T-cell (primary cell): ENCODE results near the gene ZNF281. TPM values are rescaled to one million over a fixed set of nuclear protein-coding genes. Genes with fewer than 3 reads are reported as not detected.

Source experiments
- ATAC-seq, 4 experiments: fragments of 200-7000 bp in 3 of 4; fragments of 150-1000 bp in 1 of 4; cut with Tn5 transposase; replicated peaks in 1 of 4; 1 replicate in 3 of 4; 2 replicates in 1 of 4; pipeline ENCODE4 v1.10.0; 2021; ENCODE audit warnings: moderate library complexity in 3 of 4, mild to moderate bottlenecking in 2 of 4, moderate number of reproducible peaks in 1 of 4
- CTCF ChIA-PET, 2 donors: fragments of 300-600 bp; sonication (Branson Sonifier 250); formaldehyde crosslinking; loops; one replicate each; lab custom pipeline; 2022; ENCODE audit warnings: antibody characterized with exemption in 2 of 2; lab: Charles Lee
- POLR2A ChIA-PET, 2 donors: fragments of 300-600 bp; sonication (Branson Sonifier 250); formaldehyde crosslinking; loops; one replicate each; lab custom pipeline; 2022; ENCODE audit warnings: antibody characterized with exemption in 2 of 2; lab: Charles Lee
- DNase-seq, 35 experiments: peaks; one replicate each; pipeline versions ENCODE4 v3.0.0 to v3.0.0-alpha.2; 2013 to 2023
- H3K27ac ChIP-seq: one replicate; pipeline ENCODE4 v1.5.1; 2013; ENCODE audit warnings: low read length
- H3K27me3 ChIP-seq, 2 experiments: replicated peaks in 1 of 2; 1 replicate in 1 of 2; 2 replicates in 1 of 2; pipeline versions ENCODE4 v1.6.1 to v1.7.0; 2013; ENCODE audit warnings: low read length in 1 of 2, mixed read lengths in 1 of 2; ENCODE audit not compliant: control insufficient read depth in 2 of 2, insufficient read depth in 2 of 2; ENCODE audit errors: extremely low read depth in 1 of 2
- H3K36me3 ChIP-seq, 2 donors: 1 replicate in 1 of 2; 2 replicates in 1 of 2; pipeline versions ENCODE4 v1.6.1 to v1.7.0; 2013; ENCODE audit warnings: low read length in 1 of 2; ENCODE audit not compliant: control insufficient read depth in 2 of 2, insufficient read depth in 1 of 2; ENCODE audit errors: extremely low read depth in 1 of 2
- H3K4me1 ChIP-seq, 2 experiments: 1 replicate in 1 of 2; 2 replicates in 1 of 2; pipeline versions ENCODE4 v1.6.1 to v1.7.0; 2013; ENCODE audit warnings: low read length in 2 of 2, mixed read lengths in 1 of 2; ENCODE audit not compliant: insufficient read depth in 2 of 2, control insufficient read depth in 1 of 2; ENCODE audit errors: extremely low read depth in 1 of 2
- H3K4me3 ChIP-seq, 2 donors: 1 replicate in 1 of 2; 2 replicates in 1 of 2; pipeline versions ENCODE4 v1.5.1 to v1.7.0; 2013; ENCODE audit warnings: mild to moderate bottlenecking in 2 of 2, low read length in 1 of 2, moderate library complexity in 1 of 2; ENCODE audit not compliant: control insufficient read depth in 1 of 2; ENCODE audit errors: extremely low read depth in 1 of 2
- H3K9me3 ChIP-seq: 2 replicates; pipeline ENCODE4 v1.7.0; 2013
- H3K27ac Mint-ChIP-seq, 2 donors: one replicate each; pipeline ENCODE4 v1.8.0; 2020 to 2021; ENCODE audit warnings: mild to moderate bottlenecking in 2 of 2, mixed read lengths in 2 of 2
- H3K27me3 Mint-ChIP-seq, 2 donors: one replicate each; pipeline ENCODE4 v1.8.0; 2021 to 2022; ENCODE audit warnings: mixed read lengths in 2 of 2
- H3K36me3 Mint-ChIP-seq: one replicate; pipeline ENCODE4 v1.8.0; 2021; ENCODE audit warnings: mixed read lengths
- H3K4me1 Mint-ChIP-seq, 3 donors: one replicate each; pipeline ENCODE4 v1.8.0; 2020 to 2022; ENCODE audit warnings: mixed read lengths in 3 of 3, mild to moderate bottlenecking in 1 of 3
- H3K4me3 Mint-ChIP-seq, 3 donors: one replicate each; pipeline ENCODE4 v1.8.0; 2020 to 2022; ENCODE audit warnings: mild to moderate bottlenecking in 3 of 3, mixed read lengths in 3 of 3, moderate library complexity in 3 of 3
- H3K9me3 Mint-ChIP-seq, 3 donors: one replicate each; pipeline ENCODE4 v1.8.0; 2020 to 2022; ENCODE audit warnings: mixed read lengths in 3 of 3
- WGBS: methylation state at CpG from one replicate; pipeline ENCODE4 v1.1.5; 2013; ENCODE audit warnings: missing lambda C conversion rate; ENCODE audit not compliant: insufficient coverage; 5-methylcytosine and 5-hydroxymethylcytosine counted together
- total RNA-seq, 35 experiments: library from RNA in 6 of 35; stranded (reverse) in 6 of 35; fragments of 120-200 nt in 1 of 35; gene quantifications; one replicate each; pipeline versions ENCODE4 v1.2.1 to v1.2.4 and lab custom pipeline; 2013 to 2026

Gene ZNF281
- total RNA-seq, 5 donors from 2014 or later (not counting 1 experiment from before 2014, with no cell fraction given) = 19.2 to 29.9 (median 21.4) TPM

DNA sequence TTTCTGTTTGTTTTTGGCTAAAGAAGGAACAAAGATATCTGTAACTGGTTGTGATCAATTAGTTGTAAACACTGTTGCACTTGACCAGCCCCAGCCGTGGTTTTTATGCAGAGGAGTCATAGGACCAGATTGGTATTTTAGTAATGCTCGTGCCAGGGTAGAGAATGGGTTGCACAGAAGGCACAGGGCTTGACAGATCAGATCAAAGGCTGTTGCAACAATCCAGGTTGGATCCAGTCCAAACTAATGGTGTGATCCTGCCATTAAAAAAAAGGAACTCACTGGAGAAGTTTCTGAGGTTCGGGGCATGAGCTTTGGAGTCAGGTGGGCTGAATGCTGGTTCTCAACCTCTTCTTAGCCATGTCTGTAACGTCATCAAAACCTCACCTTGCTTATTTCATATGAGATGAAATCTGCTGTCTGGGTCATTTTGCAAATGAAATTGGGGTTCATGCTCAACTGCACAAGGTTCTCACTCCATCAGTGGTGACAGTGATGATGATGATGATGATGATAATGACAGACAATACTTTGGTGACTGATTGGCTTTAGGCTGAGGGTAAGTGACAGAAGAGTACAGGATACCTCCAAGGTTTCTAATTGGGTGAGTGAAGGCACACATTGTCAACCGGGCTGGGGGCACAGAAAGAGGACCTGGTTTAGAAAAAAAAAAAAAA is 43.1 kb downstream of the ZNF281 start:
- no peaks in the 10 kb centered on the region for H3K9me3 Mint-ChIP-seq
- Histone ChIP-seq H3K27me3 (no peaks in the 10 kb centered on the region), H3K4me3 (no peak overlapping the region), H3K9me3 (no peaks in the 10 kb centered on the region), H3K36me3 (no peaks in the 10 kb centered on the region), H3K27ac (no peak overlapping the region), H3K4me1 (no peaks in the 10 kb centered on the region)
- peaks cover 12% of the 10 kb centered on the region for H3K36me3 Mint-ChIP-seq
- ChIA-PET POLR2A (no interaction called here), CTCF (no interaction called here)
- no peak for ATAC-seq
- no peaks in the 10 kb centered on the region for H3K27me3 Mint-ChIP-seq
- 92% methylated on average over 3 of the region's 5 CpGs for WGBS
- H3K4me1 Mint-ChIP-seq = no peaks in the 10 kb centered on the region
- no peak overlapping the region for H3K4me3 Mint-ChIP-seq
- no peak overlapping the region for H3K27ac Mint-ChIP-seq
- no peak for DNase-seq

DNA sequence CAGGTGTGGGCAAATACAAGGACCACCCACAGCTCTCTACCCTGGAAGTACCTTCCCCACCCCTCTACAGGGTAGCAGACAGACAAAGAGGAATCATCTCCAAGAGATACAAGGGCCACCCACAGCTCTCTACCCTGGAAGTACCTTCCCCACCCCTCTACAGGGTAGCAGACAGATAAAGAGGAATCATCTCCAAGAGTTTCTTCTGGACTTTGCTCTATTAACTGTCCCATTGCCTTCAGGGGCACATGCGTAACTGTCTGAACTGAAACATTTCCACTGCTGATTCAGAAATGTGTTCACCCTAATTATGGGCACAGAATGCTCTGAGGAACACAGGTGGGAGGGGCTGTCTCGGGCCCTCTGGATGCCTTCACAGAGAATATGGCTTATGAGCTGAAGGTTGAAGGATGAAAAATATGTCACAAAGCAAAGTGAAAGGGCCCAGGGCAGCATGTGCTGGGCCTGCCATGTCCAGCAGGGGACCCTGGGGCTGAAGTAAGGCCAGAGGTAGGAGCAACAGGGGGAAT is 43.9 kb downstream of the ZNF281 start:
- Mint-ChIP-seq H3K4me3 (no peak overlapping the region), H3K9me3 (no peaks in the 10 kb centered on the region), H3K4me1 (no peaks in the 10 kb centered on the region), H3K27ac (no peak overlapping the region), H3K27me3 (no peaks in the 10 kb centered on the region), H3K36me3 (peaks cover 12% of the 10 kb centered on the region)
- Histone ChIP-seq H3K9me3 (no peaks in the 10 kb centered on the region), H3K36me3 (no peaks in the 10 kb centered on the region), H3K4me1 (no peaks in the 10 kb centered on the region), H3K4me3 (no peak overlapping the region), H3K27ac (no peak overlapping the region), H3K27me3 (no peaks in the 10 kb centered on the region)
- ChIA-PET POLR2A (no interaction called here), CTCF (interaction anchor here (0.7 kb wide), 3 partner anchors 11 to 1937 kb away, joined by 4 to 13 read pairs (median 4); no protein-coding TSS in a partner anchor)
- DNase-seq = no peak
- WGBS = 100% methylated on average over 1 of the region's 2 CpGs
- ATAC-seq = no peak

DNA sequence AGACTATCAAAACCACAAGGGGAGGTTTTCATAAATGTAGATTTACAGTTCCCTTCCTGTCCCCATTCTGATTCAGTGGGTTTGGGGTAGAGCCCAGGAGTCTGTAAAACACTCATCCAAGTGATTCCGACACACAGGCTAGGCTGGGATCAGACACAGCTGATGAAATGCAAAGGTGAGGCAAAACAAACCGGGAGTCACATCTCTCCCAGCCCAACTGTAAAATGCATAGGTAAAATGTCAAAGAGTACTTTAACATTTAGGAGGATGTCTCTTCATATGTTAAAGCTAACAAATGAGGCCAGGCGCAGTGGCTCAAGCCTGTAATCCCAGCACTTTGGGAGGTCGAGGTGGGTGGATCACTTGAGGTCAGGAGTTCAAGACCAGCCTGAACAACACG is 45.0 kb downstream of the ZNF281 start:
- Histone ChIP-seq H3K27me3 (no peaks in the 10 kb centered on the region), H3K4me1 (no peaks in the 10 kb centered on the region), H3K9me3 (no peaks in the 10 kb centered on the region), H3K27ac (no peak overlapping the region), H3K36me3 (no peaks in the 10 kb centered on the region), H3K4me3 (no peak overlapping the region)
- H3K27me3 Mint-ChIP-seq = no peaks in the 10 kb centered on the region
- DNase-seq (no peak), ATAC-seq (no peak)
- POLR2A ChIA-PET = no interaction called here
- peaks cover 11% of the 10 kb centered on the region for H3K36me3 Mint-ChIP-seq
- CTCF ChIA-PET = no interaction called here
- no peak overlapping the region for H3K27ac Mint-ChIP-seq
- WGBS = no CpG with 5 or more reads among the region's 5 CpGs
- no peaks in the 10 kb centered on the region for H3K4me1 Mint-ChIP-seq
- H3K4me3 Mint-ChIP-seq = no peak overlapping the region
- no peaks in the 10 kb centered on the region for H3K9me3 Mint-ChIP-seq

DNA sequence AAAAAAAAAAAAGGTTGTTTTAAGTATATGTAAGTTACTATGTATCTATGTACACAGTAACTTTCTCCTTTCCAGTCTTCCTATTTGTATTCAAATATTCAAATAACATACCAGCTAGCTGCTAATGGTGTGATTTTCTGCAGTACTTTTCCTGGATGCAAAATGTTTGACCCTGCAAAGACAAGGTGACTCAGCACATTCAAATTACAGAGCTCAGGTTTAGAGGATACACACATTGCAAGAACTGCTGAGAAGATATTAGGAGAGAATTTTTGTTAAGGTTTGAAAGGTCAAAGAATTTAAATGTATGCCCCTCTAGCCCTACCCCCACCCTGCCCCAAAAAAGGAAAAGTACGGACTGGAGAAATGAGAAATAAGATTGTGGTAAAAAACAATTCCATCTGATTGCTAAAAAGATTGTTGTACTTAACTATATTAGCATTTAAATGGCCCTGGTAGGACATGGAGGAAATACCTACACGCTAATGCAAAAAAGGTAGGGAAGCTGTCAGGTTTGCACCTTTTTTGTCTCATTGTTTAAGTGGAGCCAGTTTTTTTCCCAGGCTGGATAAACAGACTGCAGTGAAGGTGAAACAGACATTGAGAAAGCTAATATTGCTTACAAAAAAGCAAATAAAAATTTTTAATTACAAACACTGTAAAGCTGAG is 45.6 kb downstream of the ZNF281 start:
- H3K36me3 ChIP-seq = no peaks in the 10 kb centered on the region
- H3K4me1 Mint-ChIP-seq = no peaks in the 10 kb centered on the region
- H3K27me3 Mint-ChIP-seq = no peaks in the 10 kb centered on the region
- H3K4me3 Mint-ChIP-seq = no peak overlapping the region
- WGBS = no CpG with 5 or more reads among the region's 2 CpGs
- H3K27ac Mint-ChIP-seq = no peak overlapping the region
- no peaks in the 10 kb centered on the region for H3K4me1 ChIP-seq
- no peaks in the 10 kb centered on the region for H3K27me3 ChIP-seq
- no peak overlapping the region for H3K4me3 ChIP-seq
- ATAC-seq (no peak), DNase-seq (no peak)
- no peak overlapping the region for H3K27ac ChIP-seq
- CTCF ChIA-PET = interaction anchor here in 1 of 2 donors (0.6 kb wide), 1 partner anchor 22 kb away, joined by 4 read pairs; no protein-coding TSS in a partner anchor
- H3K9me3 Mint-ChIP-seq = no peaks in the 10 kb centered on the region
- H3K36me3 Mint-ChIP-seq = peaks cover 8% of the 10 kb centered on the region
- no peaks in the 10 kb centered on the region for H3K9me3 ChIP-seq
- POLR2A ChIA-PET = no interaction called here

DNA sequence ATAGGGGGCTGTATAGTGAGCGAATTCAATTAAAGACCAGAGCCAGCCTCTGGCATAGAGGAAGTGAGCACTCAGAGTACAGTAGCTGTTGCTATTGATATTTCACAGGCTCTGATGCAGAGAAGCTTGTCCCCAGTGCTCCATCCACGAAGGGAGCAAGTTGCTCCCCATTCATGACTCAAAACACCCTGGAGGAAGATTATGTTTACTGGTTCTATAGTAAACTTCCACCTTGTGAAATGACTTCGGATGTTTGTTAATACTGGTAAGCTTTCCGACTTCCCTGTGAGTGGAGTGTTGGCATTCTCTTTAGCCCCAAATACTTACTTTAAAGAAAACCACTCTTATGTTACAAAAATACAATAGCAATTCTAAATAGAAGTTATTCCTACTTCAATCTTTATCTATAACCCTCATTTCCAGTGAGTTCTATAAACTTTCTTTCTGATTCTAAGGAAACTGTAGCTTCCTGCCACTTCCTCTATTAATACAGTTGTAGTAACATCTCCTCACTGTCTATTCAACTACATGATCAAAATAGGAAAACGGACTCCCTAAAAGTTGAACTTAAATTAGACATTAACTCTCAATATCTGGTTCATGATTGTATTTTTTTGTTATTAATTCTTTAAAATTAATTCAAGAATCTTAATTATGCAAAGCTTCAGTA is 46.4 kb downstream of the ZNF281 start:
- no peaks in the 10 kb centered on the region for H3K27me3 ChIP-seq
- H3K9me3 ChIP-seq = no peaks in the 10 kb centered on the region
- ChIA-PET CTCF (interaction anchor here in 1 of 2 donors (0.6 kb wide), 1 partner anchor 23 kb away, joined by 4 read pairs; no protein-coding TSS in a partner anchor), POLR2A (no interaction called here)
- Mint-ChIP-seq H3K4me1 (no peaks in the 10 kb centered on the region), H3K27me3 (no peaks in the 10 kb centered on the region), H3K4me3 (no peak overlapping the region), H3K27ac (no peak overlapping the region), H3K36me3 (peaks cover 8% of the 10 kb centered on the region), H3K9me3 (no peaks in the 10 kb centered on the region)
- DNase-seq = no peak
- WGBS = 50% methylated on average over 1 of the region's 5 CpGs
- H3K4me3 ChIP-seq = no peak overlapping the region
- H3K4me1 ChIP-seq = no peaks in the 10 kb centered on the region
- H3K36me3 ChIP-seq = no peaks in the 10 kb centered on the region
- no peak overlapping the region for H3K27ac ChIP-seq
- no peak for ATAC-seq

DNA sequence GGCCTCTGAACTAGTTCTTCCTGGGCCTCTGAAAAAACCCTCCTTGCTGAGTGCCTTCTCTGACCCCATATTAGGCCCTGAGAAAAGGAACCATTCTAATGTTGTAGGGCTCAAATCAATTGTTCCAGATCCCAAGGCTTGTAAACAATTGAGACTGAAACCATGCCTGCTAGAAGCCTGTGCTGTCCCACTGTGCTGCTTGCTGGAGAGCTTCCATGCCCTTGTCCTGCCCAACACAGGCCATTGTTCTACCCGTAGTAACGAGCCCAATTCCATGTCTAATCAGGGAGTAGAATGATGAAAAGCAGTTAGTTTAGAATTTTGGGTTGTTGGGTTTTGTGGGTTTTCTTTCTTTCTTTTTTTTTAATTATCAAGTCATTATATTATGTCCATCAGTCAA is 47.4 kb downstream of the ZNF281 start:
- no peaks in the 10 kb centered on the region for H3K36me3 ChIP-seq
- H3K27ac ChIP-seq = no peak overlapping the region
- POLR2A ChIA-PET = no interaction called here
- no peaks in the 10 kb centered on the region for H3K4me1 ChIP-seq
- Mint-ChIP-seq H3K9me3 (no peaks in the 10 kb centered on the region), H3K27me3 (no peaks in the 10 kb centered on the region), H3K4me1 (no peaks in the 10 kb centered on the region), H3K27ac (no peak overlapping the region), H3K36me3 (peaks cover 8% of the 10 kb centered on the region), H3K4me3 (no peak overlapping the region)
- no peak overlapping the region for H3K4me3 ChIP-seq
- no peaks in the 10 kb centered on the region for H3K9me3 ChIP-seq
- DNase-seq (no peak), ATAC-seq (no peak)
- no peaks in the 10 kb centered on the region for H3K27me3 ChIP-seq
- WGBS = no CpG with 5 or more reads among the region's 2 CpGs
- CTCF ChIA-PET = no interaction called here
